ENCODE results near the gene HSBP1L1.

DNA sequence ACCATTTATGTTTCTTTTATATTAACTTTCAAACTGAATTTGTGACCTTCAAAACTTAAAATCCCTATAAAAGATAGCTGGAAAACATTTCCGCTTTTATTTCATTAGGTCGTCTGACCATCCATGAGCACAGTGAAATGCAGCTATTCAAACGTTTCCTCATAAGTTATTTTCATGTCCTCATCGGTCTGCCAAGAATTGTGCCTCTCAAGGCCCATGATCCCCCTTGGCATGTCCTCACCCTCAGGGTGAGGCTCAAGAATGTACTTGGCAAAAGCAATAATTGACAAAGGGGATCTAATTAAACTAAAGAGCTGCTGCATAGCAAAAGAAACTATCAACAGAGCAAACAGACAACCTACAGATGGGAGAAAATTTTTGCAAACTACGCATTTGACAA, 25.3 kb upstream of the HSBP1L1 start:
- TF ChIP-seq, protein P1, sequence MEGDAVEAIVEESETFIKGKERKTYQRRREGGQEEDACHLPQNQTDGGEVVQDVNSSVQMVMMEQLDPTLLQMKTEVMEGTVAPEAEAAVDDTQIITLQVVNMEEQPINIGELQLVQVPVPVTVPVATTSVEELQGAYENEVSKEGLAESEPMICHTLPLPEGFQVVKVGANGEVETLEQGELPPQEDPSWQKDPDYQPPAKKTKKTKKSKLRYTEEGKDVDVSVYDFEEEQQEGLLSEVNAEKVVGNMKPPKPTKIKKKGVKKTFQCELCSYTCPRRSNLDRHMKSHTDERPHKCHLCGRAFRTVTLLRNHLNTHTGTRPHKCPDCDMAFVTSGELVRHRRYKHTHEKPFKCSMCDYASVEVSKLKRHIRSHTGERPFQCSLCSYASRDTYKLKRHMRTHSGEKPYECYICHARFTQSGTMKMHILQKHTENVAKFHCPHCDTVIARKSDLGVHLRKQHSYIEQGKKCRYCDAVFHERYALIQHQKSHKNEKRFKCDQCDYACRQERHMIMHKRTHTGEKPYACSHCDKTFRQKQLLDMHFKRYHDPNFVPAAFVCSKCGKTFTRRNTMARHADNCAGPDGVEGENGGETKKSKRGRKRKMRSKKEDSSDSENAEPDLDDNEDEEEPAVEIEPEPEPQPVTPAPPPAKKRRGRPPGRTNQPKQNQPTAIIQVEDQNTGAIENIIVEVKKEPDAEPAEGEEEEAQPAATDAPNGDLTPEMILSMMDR (IDR thresholded peaks at IDR 0.05; ENCODE audit: insufficient read depth, low read depth, low read length), result no peak
- no peak for TF ChIP-seq EZH2 (IDR thresholded peaks at IDR 0.05; ENCODE audit: insufficient read depth, low read length)
